ENCODE data around the gene IRAK2.
"Not testable (repeated sequence)": the region's sequence is repeated elsewhere in the genome, so short reads cannot be mapped to it uniquely, and the experiment has no call there.

IRAK2 gene, protein sequence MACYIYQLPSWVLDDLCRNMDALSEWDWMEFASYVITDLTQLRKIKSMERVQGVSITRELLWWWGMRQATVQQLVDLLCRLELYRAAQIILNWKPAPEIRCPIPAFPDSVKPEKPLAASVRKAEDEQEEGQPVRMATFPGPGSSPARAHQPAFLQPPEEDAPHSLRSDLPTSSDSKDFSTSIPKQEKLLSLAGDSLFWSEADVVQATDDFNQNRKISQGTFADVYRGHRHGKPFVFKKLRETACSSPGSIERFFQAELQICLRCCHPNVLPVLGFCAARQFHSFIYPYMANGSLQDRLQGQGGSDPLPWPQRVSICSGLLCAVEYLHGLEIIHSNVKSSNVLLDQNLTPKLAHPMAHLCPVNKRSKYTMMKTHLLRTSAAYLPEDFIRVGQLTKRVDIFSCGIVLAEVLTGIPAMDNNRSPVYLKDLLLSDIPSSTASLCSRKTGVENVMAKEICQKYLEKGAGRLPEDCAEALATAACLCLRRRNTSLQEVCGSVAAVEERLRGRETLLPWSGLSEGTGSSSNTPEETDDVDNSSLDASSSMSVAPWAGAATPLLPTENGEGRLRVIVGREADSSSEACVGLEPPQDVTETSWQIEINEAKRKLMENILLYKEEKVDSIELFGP

DNA sequence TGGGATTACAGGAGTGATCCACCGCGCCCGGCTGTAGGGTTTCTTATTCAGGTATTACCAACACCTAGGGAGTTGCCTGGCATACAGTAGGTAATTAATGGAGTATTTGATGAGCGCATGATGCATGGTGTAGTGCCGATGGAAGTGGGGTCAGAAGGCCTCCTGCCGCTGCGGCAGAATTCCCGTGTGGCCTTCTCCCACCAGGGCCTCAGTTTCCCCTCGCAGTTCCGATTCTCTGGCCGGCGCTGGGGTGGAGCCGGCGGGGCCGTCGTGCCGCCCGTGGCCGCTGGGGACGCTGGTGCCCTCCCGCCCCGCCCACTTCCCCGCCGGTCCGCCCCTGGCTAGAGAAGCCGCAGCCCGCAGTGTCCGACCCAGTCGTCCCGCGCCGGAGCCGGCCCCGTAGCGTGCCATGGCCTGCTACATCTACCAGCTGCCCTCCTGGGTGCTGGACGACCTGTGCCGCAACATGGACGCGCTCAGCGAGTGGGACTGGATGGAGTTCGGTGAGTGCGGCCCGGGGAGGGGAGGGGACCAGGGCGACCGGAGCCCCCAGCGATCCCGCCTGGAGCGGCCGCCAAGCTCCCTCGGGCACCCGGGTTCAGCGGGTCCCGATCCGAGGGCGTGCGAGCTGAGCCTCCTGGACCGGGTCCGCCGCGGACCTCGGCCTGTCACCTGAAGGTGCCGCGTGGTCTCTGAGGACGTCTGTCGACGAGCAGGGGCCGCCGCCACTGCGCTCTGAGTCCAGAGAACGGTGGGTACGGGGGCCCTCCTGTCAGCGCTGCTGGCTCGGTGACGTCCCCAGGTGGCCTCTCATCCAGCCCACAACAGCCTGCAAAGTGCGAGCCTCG lies at the start of gene IRAK2:
Gene IRAK2 (plus strand): TSS at position 374 of the 848 bp plus-strand sequence. CDS start 36 bp downstream, at position 410.
- DNase-seq, result no peak

- peak; percentile 62 to 71 for DNase-seq
Measured at GRCh38 chr3:10115326-10116137, 49.2 kb upstream of the IRAK2 start, which contains the start of gene BRK1. Gene BRK1, plus strand, starts transcription at chr3:10115675. Its CDS starts 27 bp downstream, at chr3:10115702.

DNA sequence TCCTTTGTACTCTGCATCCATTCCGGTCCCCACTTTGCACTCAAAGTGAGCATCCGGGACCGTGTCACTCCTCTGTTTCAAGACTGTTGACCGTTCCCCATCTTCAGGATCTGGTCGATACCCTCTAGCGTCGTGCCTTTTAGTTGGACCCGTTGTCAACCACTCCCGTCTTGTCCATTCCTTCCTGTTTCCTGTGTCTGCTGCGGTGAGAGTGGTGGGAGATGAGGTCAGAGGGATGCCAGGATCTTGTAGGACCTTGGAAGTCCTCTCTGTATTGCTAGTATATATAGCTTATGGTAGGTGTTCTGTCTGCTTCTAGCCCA lies 48.6 kb upstream of the IRAK2 start:
- no peak for DNase-seq

DNA sequence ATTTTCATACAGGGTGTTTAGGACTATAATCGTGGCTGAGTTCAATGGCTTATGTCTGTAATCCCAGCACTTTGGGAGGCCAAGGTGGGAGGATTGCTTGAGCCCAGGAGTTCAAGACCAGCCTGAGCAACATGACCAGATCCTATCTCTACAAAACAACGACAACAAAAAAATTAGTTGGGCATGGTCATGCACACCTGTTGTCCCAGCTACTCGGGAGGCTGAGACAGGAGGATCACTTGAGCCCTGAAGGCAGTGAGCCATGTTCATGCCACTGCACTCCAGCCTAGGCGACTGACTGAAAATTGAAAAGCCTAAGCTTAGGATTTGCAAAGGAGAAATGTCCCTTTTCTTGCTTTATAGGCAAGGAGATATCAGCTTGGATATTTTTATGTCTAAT lies 47.8 kb upstream of the IRAK2 start:
- no peak for DNase-seq

DNA sequence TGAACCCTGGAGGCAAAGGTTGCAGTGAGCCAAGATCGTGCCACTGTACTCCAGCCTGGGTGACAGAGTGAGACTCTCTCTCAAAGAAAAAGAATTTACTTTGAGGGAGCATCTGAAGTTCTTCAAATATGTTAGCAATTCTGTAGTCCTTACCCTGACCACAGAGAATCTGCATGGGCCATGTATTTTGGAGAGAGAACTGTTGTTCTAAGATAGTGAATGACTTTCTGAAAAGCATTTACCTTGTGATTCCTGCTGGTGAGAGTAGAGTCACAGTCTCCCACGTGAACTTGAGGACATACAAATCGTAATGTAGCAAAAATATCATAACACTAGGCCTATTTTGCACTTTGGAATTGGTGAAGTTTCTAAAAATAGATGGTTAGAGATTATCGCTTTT lies 45.3 kb upstream of the IRAK2 start:
- DNase-seq, result no peak

- DNase-seq, result no peak
Measured at GRCh38 chr3:10121064-10121463, 43.7 kb upstream of the IRAK2 start.

DNA sequence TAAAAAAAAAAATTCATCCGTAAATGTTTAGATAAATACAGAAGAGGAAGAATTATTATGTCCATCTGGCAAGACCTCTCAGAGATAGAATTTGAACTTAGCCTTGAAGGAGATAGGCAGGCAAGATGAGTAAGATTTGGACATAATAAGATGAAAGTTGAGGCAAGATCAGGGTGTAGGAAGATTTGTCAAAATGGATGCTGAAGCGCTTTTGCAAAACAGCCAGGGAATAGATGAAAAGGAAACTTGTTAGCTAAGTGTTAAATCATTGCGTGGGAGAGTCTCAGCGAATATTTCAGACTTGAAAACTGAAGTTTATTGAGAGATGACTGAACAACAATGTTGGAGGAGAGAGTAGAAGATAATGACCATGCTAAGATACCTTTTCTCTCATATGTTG lies 42.0 kb upstream of the IRAK2 start:
- no peak for DNase-seq

DNA sequence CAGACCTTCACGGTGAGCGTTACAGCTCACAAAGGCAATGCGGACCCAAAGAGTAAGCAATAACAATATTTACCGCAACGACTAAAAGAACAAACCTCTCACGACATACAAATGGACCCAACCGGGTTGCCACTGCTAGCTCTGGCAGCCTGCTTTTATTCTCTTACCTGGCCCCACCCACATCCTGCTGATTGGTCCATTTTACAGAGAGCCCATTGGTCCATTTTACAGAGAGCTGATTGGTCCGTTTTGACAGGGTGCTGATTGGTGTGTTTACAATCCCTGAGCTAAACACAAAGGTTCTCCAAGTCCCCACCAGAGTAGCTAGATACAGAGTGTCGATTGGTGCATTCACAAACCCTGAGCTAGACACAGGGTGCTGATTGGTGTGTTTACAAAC lies 28.8 kb upstream of the IRAK2 start:
- not testable (repeated sequence) for DNase-seq

DNA sequence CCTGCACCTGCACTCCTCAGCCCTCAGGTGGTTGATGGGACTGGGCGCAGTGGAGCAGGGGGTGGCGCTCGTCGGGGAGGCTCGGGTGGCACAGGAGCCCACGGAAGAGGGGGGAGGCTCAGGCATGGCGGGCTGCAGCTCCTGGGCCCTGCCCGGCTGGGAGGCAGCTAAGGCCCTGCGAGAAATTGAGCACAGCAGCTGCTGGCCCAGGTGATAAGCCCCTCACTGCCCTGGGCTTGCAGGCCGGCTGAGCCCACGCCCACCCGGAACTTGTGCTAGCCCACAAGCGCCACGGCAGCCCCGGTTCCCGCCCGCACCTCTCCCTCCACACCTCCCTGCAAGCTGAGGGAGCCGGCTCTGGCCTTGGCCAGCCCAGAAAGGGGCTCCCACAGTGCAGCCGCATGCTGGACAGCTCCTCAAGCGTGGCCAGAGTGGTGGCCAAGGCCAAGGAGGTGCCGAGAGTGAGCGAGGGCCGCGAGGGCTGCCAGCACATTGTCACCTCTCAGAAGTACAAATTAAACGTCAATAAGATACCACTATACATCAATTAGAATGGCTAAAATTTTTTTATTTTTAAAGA lies 28.2 kb upstream of the IRAK2 start:
- DNase-seq, result no peak

DNA sequence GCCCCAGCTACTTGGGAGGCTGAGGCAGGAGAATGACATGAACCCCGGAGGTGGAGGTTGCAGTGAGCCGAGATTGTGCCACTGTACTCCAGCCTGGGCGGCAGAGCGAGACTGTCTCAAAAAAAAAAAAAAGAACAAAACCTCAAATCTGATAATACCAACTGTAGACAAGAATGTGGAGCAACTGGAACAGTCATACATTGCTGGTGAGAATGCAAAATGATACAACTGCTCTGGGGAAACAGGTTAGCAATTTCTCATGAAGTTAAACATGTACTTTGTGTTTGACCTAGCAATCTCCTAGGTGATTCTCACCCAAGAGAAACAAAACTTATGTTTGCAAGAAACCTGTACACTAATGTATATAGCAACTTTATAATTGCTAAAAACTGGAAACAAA lies 27.5 kb upstream of the IRAK2 start:
- DNase-seq, result no peak

DNA sequence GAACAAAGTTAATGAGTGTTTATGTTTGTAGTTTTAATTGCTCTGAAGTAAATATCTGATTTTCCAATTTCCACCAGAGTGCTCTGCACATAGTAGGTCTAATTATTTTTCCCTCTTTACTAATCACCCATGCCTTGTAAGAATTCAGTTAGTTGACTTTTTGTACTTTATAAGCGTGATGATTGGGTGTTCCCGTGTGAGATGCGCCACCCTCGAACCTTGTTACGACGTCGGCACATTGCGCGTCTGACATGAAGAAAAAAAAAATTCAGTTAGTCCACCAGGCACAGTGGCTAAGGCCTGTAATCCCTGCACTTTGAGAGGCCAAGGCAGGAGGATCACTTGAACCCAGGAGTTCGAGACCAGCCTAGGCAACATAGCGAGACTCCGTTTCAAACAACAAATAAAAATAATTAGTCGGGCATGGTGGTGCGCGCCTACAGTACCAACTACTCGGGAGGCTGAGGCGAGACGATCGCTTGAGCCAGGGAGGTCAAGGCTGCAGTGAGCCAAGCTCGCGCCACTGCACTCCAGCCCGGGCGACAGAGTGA lies 23.6 kb upstream of the IRAK2 start:
- no peak for DNase-seq

- no peak for DNase-seq
Measured at GRCh38 chr3:10142707-10143560, 21.8 kb upstream of the IRAK2 start.

DNA sequence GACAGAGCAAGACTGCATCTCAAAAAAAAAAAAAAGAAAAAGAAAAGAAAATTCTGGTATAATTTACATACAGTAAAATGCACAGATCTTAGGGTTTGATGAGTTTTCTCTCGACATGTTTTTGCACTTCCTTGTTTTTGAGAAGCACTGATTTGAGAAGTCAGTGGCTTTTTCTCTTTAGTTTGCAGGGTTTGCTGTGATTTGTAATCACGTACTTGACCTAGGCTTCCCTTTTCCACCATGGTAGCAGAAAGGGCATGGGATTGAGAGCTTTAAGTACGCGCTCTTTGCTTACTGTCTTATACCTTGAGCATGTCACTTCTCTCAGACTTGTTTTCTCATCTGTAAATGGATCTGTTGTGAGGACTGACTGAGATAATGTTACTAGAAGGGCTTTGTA lies 19.0 kb upstream of the IRAK2 start:
- no peak for DNase-seq

GRCh38 chr3:10149226-10149625 lies 15.5 kb upstream of the IRAK2 start:
- DNase-seq, result no peak

DNA sequence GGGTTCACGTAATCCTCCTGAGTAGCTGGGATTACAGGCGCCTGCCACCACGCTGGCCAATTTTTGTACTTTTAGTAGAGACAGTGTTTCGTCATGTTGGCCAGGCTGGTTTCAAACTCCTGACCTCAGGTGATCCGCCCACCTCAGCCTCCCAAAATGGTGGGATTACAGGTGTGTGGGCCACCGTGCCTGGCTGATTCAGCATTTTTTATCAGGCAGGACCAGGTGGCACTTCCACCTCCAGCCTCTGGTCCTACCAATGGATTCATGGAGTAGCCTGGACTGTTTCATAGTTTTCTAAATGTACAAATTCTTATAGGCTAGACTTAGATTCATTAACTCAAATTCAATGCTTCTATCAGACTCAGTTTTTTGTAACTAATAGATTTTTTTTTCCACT lies 13.7 kb upstream of the IRAK2 start:
- DNase-seq, result no peak

- DNase-seq, result no peak
Measured at GRCh38 chr3:10154335-10155122, 10.2 kb upstream of the IRAK2 start.

- DNase-seq, result no peak
Measured at GRCh38 chr3:10155123-10155472, 9.6 kb upstream of the IRAK2 start.

- DNase-seq, result no peak
Measured at GRCh38 chr3:10155658-10156057, 9.1 kb upstream of the IRAK2 start.

- DNase-seq, result no peak
Measured at GRCh38 chr3:10157031-10157430, 7.7 kb upstream of the IRAK2 start.

- not testable (repeated sequence) for DNase-seq
Measured at GRCh38 chr3:10158555-10158954, 6.2 kb upstream of the IRAK2 start.
